DOHH2 (cell line): Measurements from ENCODE around the gene GUCA2B.

Experiments
- EZH2phosphoT487 ChIP-seq: fragments of 200-600 bp; sonication (generic); IDR thresholded peaks from 2 replicates; pipeline ENCODE4 v1.6.1; 2017; ENCODE audit warnings: borderline replicate concordance, mild to moderate bottlenecking, antibody characterized with exemption, low read length, moderate library complexity, mixed read lengths
- TF ChIP-seq, protein P1 (sequence below): fragments of 200-600 bp; sonication (generic); IDR thresholded peaks from one replicate; pipeline ENCODE4 v1.5.1; 2014; ENCODE audit warnings: antibody characterized with exemption, mild to moderate bottlenecking, low read depth, low read length; ENCODE audit not compliant: poor library complexity, severe bottlenecking

DNA sequence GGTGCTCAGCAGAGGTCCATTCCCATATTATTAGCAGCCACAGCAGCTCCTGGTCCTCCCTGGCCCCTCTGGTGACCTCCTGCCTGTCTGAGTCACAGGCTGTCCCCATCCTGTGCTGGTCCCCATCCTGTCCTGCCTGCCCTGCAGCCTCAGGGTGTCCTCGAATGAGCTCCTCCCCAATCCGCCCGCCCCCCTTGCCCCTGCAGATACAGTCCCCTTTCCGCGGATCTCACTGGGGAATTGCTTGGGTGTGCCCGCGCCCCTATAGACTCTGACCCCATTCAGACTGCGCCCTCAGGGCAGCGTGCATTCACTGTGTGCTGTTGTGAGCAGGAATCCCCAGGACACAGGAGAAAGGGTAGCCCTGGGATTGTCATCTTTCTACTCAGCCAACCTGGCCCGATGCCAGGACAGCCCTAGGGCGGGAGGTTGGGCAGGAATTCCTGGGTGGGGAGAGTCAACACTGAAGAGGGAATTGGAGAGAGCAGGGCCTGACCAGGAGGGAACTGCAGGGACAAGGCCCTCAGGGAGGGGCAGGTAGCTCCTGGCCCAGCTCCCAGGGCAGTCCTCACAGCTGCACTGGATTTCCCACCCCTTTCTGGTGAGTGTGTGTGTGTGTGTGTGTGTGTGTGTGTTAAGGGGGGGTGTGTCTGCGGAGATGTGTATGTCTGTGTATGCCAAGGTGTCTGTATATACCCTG is 12.5 kb downstream of the GUCA2B start:
- TF ChIP-seq, protein P1, sequence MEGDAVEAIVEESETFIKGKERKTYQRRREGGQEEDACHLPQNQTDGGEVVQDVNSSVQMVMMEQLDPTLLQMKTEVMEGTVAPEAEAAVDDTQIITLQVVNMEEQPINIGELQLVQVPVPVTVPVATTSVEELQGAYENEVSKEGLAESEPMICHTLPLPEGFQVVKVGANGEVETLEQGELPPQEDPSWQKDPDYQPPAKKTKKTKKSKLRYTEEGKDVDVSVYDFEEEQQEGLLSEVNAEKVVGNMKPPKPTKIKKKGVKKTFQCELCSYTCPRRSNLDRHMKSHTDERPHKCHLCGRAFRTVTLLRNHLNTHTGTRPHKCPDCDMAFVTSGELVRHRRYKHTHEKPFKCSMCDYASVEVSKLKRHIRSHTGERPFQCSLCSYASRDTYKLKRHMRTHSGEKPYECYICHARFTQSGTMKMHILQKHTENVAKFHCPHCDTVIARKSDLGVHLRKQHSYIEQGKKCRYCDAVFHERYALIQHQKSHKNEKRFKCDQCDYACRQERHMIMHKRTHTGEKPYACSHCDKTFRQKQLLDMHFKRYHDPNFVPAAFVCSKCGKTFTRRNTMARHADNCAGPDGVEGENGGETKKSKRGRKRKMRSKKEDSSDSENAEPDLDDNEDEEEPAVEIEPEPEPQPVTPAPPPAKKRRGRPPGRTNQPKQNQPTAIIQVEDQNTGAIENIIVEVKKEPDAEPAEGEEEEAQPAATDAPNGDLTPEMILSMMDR = no peak
- no peak for TF ChIP-seq EZH2phosphoT487
